GM19025 (cell line): ENCODE measurements around the gene FLT1.

Experiments used
- ATAC-seq: cut with Tn5 transposase; IDR thresholded peaks from one replicate; pipeline ENCODE4 v1.9.1; 2021; ENCODE audit warnings: mild to moderate bottlenecking, low read depth, moderate library complexity; ENCODE audit not compliant: unreplicated experiment

FLT1 gene

GRCh38 chr13:28273919-28274318, 221.0 kb downstream of the FLT1 start:
- ATAC-seq = no peak

DNA sequence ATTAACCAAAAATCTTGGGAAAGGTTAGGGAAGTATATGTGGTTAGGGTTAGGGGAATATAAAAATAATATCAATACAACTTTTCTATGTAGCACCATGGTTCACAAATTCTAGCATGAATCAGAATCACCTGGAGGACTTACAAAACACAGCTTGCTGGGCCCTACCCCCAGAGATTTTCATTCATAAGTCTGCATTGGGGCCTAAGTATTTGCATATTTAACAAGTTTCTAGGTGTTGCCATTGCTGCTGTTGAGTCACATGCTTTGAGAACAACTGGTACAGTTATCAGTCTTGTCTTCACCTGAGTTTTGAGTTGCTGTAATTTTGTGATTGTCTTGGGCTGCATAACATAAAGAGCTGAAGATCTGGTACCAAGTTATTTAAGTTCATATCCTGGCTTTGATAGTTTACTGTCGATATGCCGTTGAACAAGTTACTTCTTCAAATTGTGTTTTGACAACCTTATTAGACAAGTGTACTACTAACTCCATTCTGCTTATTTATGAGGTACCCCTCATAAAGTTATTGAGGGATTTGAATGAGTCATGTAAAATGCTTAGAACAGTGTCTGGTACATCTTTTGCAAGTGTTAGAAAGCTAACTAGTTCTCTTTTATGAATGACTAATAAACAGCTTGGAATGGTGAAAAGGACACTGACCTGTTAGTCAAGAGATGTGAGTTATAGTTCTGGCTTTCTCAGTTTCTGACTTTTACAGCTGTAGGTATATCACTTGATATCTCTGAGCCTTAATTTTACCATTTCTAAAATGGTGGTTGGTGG, 223.7 kb downstream of the FLT1 start:
- ATAC-seq = no peak

DNA sequence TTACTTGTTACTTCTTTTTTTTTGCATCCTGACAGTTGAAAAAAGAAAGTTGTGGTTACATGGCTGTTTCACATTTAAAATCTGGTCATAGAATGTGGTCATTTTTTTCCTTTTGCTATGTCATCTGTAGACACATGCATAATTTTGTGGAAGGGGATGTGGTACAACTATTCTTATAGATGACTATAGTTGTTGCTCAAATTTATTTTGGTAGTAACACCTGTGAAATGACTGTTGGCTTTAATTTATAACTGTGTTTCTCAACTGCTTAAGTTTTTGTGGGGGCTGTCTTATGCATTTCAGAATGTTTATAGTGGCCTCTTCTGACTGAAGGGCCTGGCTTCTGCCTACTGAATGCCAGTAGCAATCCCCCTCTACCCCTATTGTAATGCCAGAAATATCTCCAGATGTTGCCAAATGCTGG, 226.1 kb downstream of the FLT1 start:
- peak; percentile 96 for ATAC-seq

DNA sequence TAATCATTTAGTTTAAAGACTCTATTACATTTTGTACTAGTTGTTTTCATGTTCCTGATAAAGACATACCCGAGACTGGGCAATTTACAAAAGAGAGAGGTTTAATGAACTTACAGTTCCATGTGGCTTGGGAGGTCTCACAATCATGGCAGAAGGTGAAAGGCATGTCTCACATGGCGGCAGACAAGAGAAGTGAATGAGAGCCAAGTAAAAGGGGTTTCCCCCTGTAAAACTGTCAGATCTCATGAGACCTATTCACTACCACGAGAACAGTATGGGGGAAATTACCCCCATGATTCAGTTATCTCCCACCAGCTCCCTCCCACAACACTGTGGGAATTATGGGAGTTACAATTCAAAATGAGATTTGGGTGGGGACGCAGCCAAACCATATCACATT, 227.4 kb downstream of the FLT1 start:
- no peak for ATAC-seq

DNA sequence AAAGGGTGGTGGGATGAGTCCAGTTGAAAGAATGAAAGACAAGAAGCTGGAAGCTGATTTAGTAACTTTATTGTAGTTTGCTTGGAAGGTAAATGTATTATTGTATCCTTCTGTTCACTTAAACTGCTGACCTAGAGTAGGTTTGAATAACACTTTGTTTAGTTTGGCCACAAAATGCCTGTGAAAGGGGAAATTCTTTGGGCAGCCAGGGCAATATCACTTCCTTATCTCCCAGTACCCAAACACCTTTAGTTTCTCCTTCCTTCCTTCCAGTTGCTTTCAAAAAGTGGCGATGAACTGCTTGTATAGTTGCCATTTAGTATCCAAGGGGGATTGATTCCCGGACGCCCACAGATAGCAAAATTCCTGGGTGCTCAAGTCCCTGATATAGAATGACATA, 236.5 kb downstream of the FLT1 start:
- no peak for ATAC-seq

- ATAC-seq = no peak
These were observed 237.6 kb downstream of the FLT1 start for GRCh38 chr13:28257305-28257704.

GRCh38 chr13:28252547-28252946, 242.4 kb downstream of the FLT1 start:
- no peak for ATAC-seq

- ATAC-seq = no peak
These were observed 243.5 kb downstream of the FLT1 start for GRCh38 chr13:28251466-28251865.

GRCh38 chr13:28250542-28250941, 244.4 kb downstream of the FLT1 start:
- no peak for ATAC-seq
